Ishikawa (cell line): ENCODE measurements around the gene KIF16B.

ENCODE experiments used
- EGR1 ChIP-seq: IDR thresholded peaks from 2 replicates; pipeline ENCODE4 v1.6.1; 2012
- RAD21 ChIP-seq: IDR thresholded peaks from 2 replicates; pipeline ENCODE4 v1.6.1; 2012; ENCODE audit warnings: low read depth
- REST ChIP-seq: IDR thresholded peaks from 2 replicates; pipeline ENCODE4 v1.6.1; 2012; ENCODE audit warnings: low read depth, mild to moderate bottlenecking
- TAF1 ChIP-seq: IDR thresholded peaks from 2 replicates; pipeline ENCODE4 v1.6.1; 2012; ENCODE audit warnings: low read depth, mild to moderate bottlenecking
- TEAD4 ChIP-seq: IDR thresholded peaks from 2 replicates; pipeline ENCODE4 v1.6.1; 2012
- YY1 ChIP-seq: IDR thresholded peaks from 2 replicates; pipeline ENCODE4 v1.6.1; 2012; ENCODE audit warnings: low read depth
- TF ChIP-seq, protein P1 (sequence below): IDR thresholded peaks from 2 replicates; pipeline ENCODE4 v1.6.1; 2012

GRCh38 chr20:16423311-16424212, 149.7 kb downstream of the KIF16B start:
- TF ChIP-seq YY1, result no peak
- TF ChIP-seq TEAD4, result no peak
- TF ChIP-seq, protein P1, sequence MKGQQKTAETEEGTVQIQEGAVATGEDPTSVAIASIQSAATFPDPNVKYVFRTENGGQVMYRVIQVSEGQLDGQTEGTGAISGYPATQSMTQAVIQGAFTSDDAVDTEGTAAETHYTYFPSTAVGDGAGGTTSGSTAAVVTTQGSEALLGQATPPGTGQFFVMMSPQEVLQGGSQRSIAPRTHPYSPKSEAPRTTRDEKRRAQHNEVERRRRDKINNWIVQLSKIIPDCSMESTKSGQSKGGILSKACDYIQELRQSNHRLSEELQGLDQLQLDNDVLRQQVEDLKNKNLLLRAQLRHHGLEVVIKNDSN, result no peak
- no peak for TF ChIP-seq EGR1
- TF ChIP-seq REST, result no peak
- TF ChIP-seq RAD21, result no peak
- TF ChIP-seq TAF1, result no peak
